22Rv1 (cell line): ENCODE results near the gene MYLK.

Source experiments
- H3K27ac ChIP-seq: fragments of 450-650 bp; 2 replicates; pipeline ENCODE4 v1.5.1; 2017
- CTCF ChIP-seq: fragments of 450-650 bp; IDR thresholded peaks from 2 replicates; pipeline ENCODE4 v1.5.1; 2017; ENCODE audit warnings: mild to moderate bottlenecking
- ZFX ChIP-seq: fragments of 450-650 bp; IDR thresholded peaks from 2 replicates; pipeline ENCODE4 v1.6.1; 2017; ENCODE audit warnings: antibody characterized with exemption, borderline replicate concordance

Gene MYLK

DNA sequence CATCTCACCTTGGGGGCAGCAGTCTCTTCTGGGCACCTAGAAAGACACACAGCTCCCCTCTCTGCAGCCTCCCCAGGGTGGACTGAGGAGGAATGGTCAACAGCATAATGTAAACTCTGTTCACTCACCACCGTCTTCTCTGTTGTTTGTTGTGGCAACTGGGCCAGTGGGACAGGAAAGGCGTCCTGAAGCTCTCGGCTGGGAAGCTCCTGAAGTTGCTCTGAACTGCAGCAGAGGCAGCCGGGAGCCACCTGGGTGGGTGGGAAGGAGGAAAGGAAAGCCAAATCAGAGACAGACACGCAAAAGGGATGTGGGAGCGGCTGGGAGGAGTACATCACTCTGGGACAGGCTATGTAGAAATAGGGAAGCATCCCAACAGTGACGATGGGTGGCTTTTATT lies 52.7 kb downstream of the MYLK start:
- no peak for TF ChIP-seq ZFX
- no peak for TF ChIP-seq CTCF
- no peak overlapping the region for H3K27ac ChIP-seq

GRCh38 chr3:123821920-123822319 lies 62.2 kb downstream of the MYLK start:
- TF ChIP-seq ZFX (no peak), CTCF (no peak)

GRCh38 chr3:123819949-123820348 lies 64.2 kb downstream of the MYLK start:
- no peak overlapping the region for H3K27ac ChIP-seq

More at GRCh38 chr3:123821920-123822319, 62.2 kb downstream of the MYLK start:
- no peak overlapping the region for H3K27ac ChIP-seq

DNA sequence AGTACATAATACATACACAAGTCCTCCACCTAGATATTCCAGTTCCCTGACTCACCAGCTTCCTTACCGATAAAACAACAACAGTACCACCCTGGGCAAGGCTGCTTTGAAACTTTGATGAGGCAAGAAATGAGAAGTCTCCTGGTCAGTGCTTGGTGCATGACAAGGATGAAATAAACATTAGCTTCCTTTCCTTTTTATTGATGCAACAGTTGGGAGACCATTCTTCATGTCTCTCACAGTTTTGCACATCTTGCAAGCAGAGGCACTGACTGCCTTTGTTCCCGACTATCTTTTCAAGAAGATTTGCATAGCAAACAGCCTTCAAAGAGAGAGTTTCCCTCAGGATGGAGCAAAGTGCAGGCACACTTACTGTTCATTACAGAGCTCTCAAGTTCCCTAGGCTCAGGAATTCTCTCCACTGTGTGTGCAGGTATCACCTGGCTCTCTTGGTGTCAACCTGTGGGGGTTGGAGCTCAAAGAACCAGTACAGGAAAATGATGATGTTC lies 65.2 kb downstream of the MYLK start:
- TF ChIP-seq CTCF (no peak), ZFX (no peak)
- no peak overlapping the region for H3K27ac ChIP-seq

More at GRCh38 chr3:123819949-123820348, 64.2 kb downstream of the MYLK start:
- TF ChIP-seq ZFX (no peak), CTCF (no peak)

DNA sequence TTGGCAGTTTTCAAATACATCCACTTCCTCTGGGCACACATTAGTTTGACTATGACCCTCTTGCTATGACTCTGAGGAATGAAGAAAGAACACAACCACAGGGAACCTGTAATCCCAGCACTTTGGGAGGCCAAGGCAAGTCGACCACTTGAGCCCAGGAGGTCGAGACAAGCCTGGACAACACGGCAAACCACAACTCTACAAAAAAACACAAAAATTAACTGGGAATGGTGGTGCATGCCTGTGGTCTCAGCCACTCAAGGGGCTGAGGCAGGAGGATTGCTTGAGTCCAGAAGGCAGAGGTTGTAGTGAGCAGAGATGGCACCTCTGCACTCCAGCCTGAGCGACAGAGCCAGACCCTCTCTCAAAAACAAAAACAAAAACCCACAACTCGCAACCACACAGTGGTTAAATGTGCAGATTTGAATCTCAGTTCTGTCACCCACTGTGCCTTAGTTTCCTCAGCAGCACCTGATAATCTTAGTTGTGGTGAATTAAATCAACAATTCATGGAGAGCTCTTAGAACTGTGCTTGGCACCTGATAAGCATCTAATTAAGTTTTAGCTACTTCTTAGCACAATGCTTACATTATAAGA lies 65.7 kb downstream of the MYLK start:
- no peak overlapping the region for H3K27ac ChIP-seq
- TF ChIP-seq CTCF: no peak
- no peak for TF ChIP-seq ZFX

- TF ChIP-seq ZFX (no peak), CTCF (no peak)
- no peak overlapping the region for H3K27ac ChIP-seq
Observed at GRCh38 chr3:123817413-123817812, 66.7 kb downstream of the MYLK start.

- no peak overlapping the region for H3K27ac ChIP-seq
- no peak for TF ChIP-seq CTCF
- no peak for TF ChIP-seq ZFX
Observed at GRCh38 chr3:123816673-123817207, 67.4 kb downstream of the MYLK start.
